Cardiac fibroblast (primary cell): ENCODE measurements around the gene AMN1.
"Not testable (repeated sequence)": the region's sequence is repeated elsewhere in the genome, so short reads cannot be mapped to it uniquely, and the experiment has no call there.

Experiments used
- DNase-seq, 2 donors: peaks; one replicate each; pipeline versions ENCODE4 v3.0.0 to v3.0.0-alpha.2; 2010; ENCODE audit warnings: low read depth in 2 of 2
- H3K4me3 ChIP-seq, 2 donors: replicated peaks in 1 of 2; 1 replicate in 1 of 2; 2 replicates in 1 of 2; pipeline ENCODE4 v1.5.1; 2011; ENCODE audit warnings: low read depth in 2 of 2, low read length in 2 of 2, mild to moderate bottlenecking in 2 of 2, moderate library complexity in 1 of 2
- CTCF ChIP-seq: IDR thresholded peaks from one replicate; pipeline ENCODE4 v1.5.1; 2011; ENCODE audit warnings: low read depth, mild to moderate bottlenecking, low read length, inconsistent platforms

The AMN1 gene

GRCh38 chr12:31712877-31713276 lies 15.9 kb downstream of the AMN1 start:
- H3K4me3 ChIP-seq, result no peak overlapping the region
- TF ChIP-seq CTCF, result no peak

GRCh38 chr12:31710021-31710818 lies 18.6 kb downstream of the AMN1 start:
- H3K4me3 ChIP-seq, result no peak overlapping the region

More at GRCh38 chr12:31712877-31713276, 15.9 kb downstream of the AMN1 start:
- DNase-seq, result no peak

GRCh38 chr12:31708118-31708517 lies 20.7 kb downstream of the AMN1 start:
- not testable (repeated sequence) for DNase-seq, H3K4me3 ChIP-seq

More at GRCh38 chr12:31710021-31710818, 18.6 kb downstream of the AMN1 start:
- DNase-seq, result no peak
- no peak for TF ChIP-seq CTCF

- no peak overlapping the region for H3K4me3 ChIP-seq
- no peak for DNase-seq
- TF ChIP-seq CTCF, result no peak
Measured at GRCh38 chr12:31705621-31706020, 23.2 kb downstream of the AMN1 start.

- peak; percentile 32 for TF ChIP-seq CTCF
- peak; percentile 55 to 62 for DNase-seq
- H3K4me3 ChIP-seq, result no peak overlapping the region
Measured at GRCh38 chr12:31702047-31702446, 26.8 kb downstream of the AMN1 start.

GRCh38 chr12:31689921-31690320 lies 38.9 kb downstream of the AMN1 start:
- not testable (repeated sequence) for H3K4me3 ChIP-seq, DNase-seq

GRCh38 chr12:31687101-31687527 lies 41.7 kb downstream of the AMN1 start:
- no peak for DNase-seq
- no peak for TF ChIP-seq CTCF
- no peak overlapping the region for H3K4me3 ChIP-seq

GRCh38 chr12:31685801-31686200 lies 43.0 kb downstream of the AMN1 start:
- DNase-seq, result no peak
- TF ChIP-seq CTCF, result no peak
- H3K4me3 ChIP-seq, result no peak overlapping the region
